C4-2B (cell line): ENCODE results near the gene PROCR.

Source experiments
- ZFX ChIP-seq: fragments of 450-650 bp; IDR thresholded peaks from 2 replicates; pipeline ENCODE4 v1.6.1; 2017
- TF ChIP-seq, protein P1 (sequence below): fragments of 450-650 bp; conservative IDR thresholded peaks from 2 replicates; pipeline ENCODE4 v1.5.1; 2017; ENCODE audit warnings: mild to moderate bottlenecking

- TF ChIP-seq, protein P1, sequence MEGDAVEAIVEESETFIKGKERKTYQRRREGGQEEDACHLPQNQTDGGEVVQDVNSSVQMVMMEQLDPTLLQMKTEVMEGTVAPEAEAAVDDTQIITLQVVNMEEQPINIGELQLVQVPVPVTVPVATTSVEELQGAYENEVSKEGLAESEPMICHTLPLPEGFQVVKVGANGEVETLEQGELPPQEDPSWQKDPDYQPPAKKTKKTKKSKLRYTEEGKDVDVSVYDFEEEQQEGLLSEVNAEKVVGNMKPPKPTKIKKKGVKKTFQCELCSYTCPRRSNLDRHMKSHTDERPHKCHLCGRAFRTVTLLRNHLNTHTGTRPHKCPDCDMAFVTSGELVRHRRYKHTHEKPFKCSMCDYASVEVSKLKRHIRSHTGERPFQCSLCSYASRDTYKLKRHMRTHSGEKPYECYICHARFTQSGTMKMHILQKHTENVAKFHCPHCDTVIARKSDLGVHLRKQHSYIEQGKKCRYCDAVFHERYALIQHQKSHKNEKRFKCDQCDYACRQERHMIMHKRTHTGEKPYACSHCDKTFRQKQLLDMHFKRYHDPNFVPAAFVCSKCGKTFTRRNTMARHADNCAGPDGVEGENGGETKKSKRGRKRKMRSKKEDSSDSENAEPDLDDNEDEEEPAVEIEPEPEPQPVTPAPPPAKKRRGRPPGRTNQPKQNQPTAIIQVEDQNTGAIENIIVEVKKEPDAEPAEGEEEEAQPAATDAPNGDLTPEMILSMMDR, result no peak
- TF ChIP-seq ZFX, result no peak
Observed at GRCh38 chr20:35172434-35172806, 548 bp downstream of the PROCR start.
